Loucy (cell line): ENCODE results near the gene CHCHD6.

Experiments
- H2AFZ ChIP-seq: fragments of 200-600 bp; sonication (generic); 2 replicates; pipeline ENCODE4 v1.6.0; 2016; ENCODE audit warnings: antibody characterized with exemption, mild to moderate bottlenecking, low read length, moderate library complexity
- H3F3A ChIP-seq: fragments of 200-600 bp; 2 replicates; pipeline ENCODE4 v1.6.0; 2016; ENCODE audit warnings: antibody characterized with exemption, low read depth, mild to moderate bottlenecking
- H3K27me3 ChIP-seq: fragments of 200-600 bp; sonication (generic); 2 replicates; pipeline ENCODE4 v1.6.1; 2014; ENCODE audit warnings: low read length, mild to moderate bottlenecking; ENCODE audit not compliant: insufficient read depth, poor library complexity, severe bottlenecking
- H3K36me3 ChIP-seq: fragments of 200-600 bp; sonication (generic); 2 replicates; pipeline ENCODE4 v1.6.1; 2016; ENCODE audit warnings: low read length; ENCODE audit not compliant: insufficient read depth
- H3K4me1 ChIP-seq: fragments of 200-600 bp; sonication (generic); 2 replicates; pipeline ENCODE4 v1.5.1; 2014; ENCODE audit warnings: low read length, mild to moderate bottlenecking; ENCODE audit not compliant: insufficient read depth, poor library complexity, severe bottlenecking
- H3K4me2 ChIP-seq: fragments of 200-600 bp; sonication (generic); 2 replicates; pipeline ENCODE4 v1.6.0; 2014; ENCODE audit warnings: antibody characterized with exemption, low read length, low read depth, mild to moderate bottlenecking; ENCODE audit not compliant: poor library complexity, severe bottlenecking
- H3K4me3 ChIP-seq: fragments of 200-600 bp; sonication (generic); 2 replicates; pipeline ENCODE4 v1.5.1; 2014; ENCODE audit warnings: low read length, mild to moderate bottlenecking, mixed read lengths; ENCODE audit not compliant: poor library complexity, severe bottlenecking
- H3K79me2 ChIP-seq: fragments of 200-600 bp; sonication (generic); 2 replicates; pipeline ENCODE4 v1.6.1; 2014; ENCODE audit warnings: low read length; ENCODE audit not compliant: insufficient read depth
- H3K9ac ChIP-seq: fragments of 200-600 bp; sonication (generic); 2 replicates; pipeline ENCODE4 v1.6.0; 2014; ENCODE audit warnings: mild to moderate bottlenecking, low read depth, low read length, moderate library complexity; ENCODE audit not compliant: poor library complexity, severe bottlenecking
- H3K9me2 ChIP-seq: fragments of 200-600 bp; sonication (generic); replicated peaks from 2 replicates; pipeline ENCODE4 v1.6.1; 2016; ENCODE audit warnings: low read depth, low read length, mixed read lengths
- H3K9me3 ChIP-seq: fragments of 200-600 bp; sonication (generic); 2 replicates; pipeline ENCODE4 v1.6.1; 2014; ENCODE audit warnings: mild to moderate bottlenecking, antibody characterized with exemption, low read length, low read depth; ENCODE audit not compliant: insufficient read depth
- H4K20me1 ChIP-seq: fragments of 200-600 bp; sonication (generic); 2 replicates; pipeline ENCODE4 v1.6.0; 2014; ENCODE audit warnings: antibody characterized with exemption, low read length, mild to moderate bottlenecking; ENCODE audit not compliant: insufficient read depth, poor library complexity, severe bottlenecking
- CTCF ChIP-seq: fragments of 200-600 bp; sonication (generic); conservative IDR thresholded peaks from 2 replicates; pipeline ENCODE4 v1.5.1; 2014; ENCODE audit warnings: mild to moderate bottlenecking, antibody characterized with exemption, low read length
- EZH2phosphoT487 ChIP-seq: fragments of 200-600 bp; IDR thresholded peaks from 2 replicates; pipeline ENCODE4 v1.6.1; 2018; ENCODE audit warnings: antibody characterized with exemption, mild to moderate bottlenecking, moderate library complexity, borderline replicate concordance

CHCHD6 gene

DNA sequence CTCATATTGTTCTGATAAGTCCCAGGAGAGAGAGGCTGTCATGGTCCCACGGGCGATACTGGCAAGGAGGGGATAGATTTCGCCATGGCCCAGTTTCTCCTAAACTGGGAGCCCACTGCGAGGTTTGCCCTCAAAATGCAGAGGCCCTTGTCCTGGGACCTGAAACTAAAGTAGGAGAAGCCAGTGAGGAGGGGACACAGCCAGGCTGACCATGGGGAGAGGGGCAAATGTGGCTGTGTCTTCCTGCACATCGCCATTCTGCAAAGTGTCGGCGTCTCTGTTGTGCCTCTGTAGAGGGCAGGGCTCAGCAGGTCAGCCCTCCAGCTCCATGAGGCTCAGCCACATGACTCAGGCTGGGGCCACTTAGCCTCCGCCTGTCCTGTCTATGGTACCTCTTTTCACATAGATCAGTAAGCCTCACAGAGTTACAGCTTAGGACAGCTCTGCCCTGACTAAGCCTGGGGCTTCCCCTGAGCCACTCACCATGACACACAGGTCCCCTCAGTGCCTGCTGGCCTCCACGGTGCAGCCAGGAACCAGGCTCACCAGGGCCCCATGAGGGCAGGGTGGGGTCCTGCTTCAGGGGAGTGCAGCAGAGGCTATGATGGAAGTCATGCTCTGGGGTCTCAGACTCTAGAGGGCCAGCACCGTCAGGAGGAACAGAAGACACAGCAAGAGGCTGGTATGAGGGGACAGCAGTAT is 250.3 kb downstream of the CHCHD6 start:
- Histone ChIP-seq H3F3A (no peaks in the 10 kb centered on the region), H3K4me1 (no peaks in the 10 kb centered on the region), H2AFZ (no peak overlapping the region), H3K79me2 (no peaks in the 10 kb centered on the region), H3K36me3 (no peaks in the 10 kb centered on the region; the same call in 1 of the 2 replicates), H3K9me3 (no peaks in the 10 kb centered on the region), H3K9ac (no peak overlapping the region), H3K27me3 (no peaks in the 10 kb centered on the region), H3K4me3 (no peak overlapping the region), H3K4me2 (no peak overlapping the region), H3K9me2 (no peaks in the 10 kb centered on the region), H4K20me1 (no peaks in the 10 kb centered on the region)
- TF ChIP-seq EZH2phosphoT487: no peak
- TF ChIP-seq CTCF: no peak

- no peaks in the 10 kb centered on the region for H3K36me3 ChIP-seq
- TF ChIP-seq CTCF (no peak), EZH2phosphoT487 (no peak)
- no peak overlapping the region for H3K4me2 ChIP-seq
- no peaks in the 10 kb centered on the region for H4K20me1 ChIP-seq
- no peak overlapping the region for H2AFZ ChIP-seq
- H3K27me3 ChIP-seq: no peaks in the 10 kb centered on the region
- H3K4me3 ChIP-seq: no peak overlapping the region
- H3K9ac ChIP-seq: no peak overlapping the region
- H3K4me1 ChIP-seq: no peaks in the 10 kb centered on the region
- no peaks in the 10 kb centered on the region for H3K9me3 ChIP-seq
- no peaks in the 10 kb centered on the region for H3K79me2 ChIP-seq
- no peaks in the 10 kb centered on the region for H3F3A ChIP-seq
- H3K9me2 ChIP-seq: no peaks in the 10 kb centered on the region
Observed at GRCh38 chr3:126955004-126955790, 251.2 kb downstream of the CHCHD6 start.

DNA sequence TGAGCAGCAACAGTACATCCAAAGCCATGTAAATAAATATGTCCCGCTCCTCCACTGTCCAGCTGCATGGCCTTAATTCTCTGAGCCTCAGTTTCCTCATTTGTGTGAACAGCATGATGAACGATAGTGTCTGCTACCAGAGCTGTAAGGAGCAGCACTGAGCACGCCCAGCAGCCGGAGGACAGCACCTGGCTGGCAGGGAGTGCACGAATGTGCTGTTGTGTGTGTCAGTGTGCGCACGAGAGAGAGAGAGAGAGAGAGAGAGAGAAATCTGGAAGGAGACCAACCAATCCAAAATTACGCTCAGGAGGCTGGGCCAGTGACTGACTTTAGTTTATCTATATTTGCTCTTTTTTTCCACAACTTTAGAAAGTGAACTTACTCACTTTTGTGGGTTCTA is 252.3 kb downstream of the CHCHD6 start:
- Histone ChIP-seq H3K36me3 (no peaks in the 10 kb centered on the region), H3K79me2 (no peaks in the 10 kb centered on the region), H2AFZ (no peak overlapping the region), H3F3A (no peaks in the 10 kb centered on the region), H3K27me3 (no peaks in the 10 kb centered on the region), H3K9me3 (no peaks in the 10 kb centered on the region), H3K9me2 (no peaks in the 10 kb centered on the region), H3K4me2 (no peak overlapping the region), H3K4me1 (no peaks in the 10 kb centered on the region), H3K9ac (no peak overlapping the region), H3K4me3 (no peak overlapping the region), H4K20me1 (no peaks in the 10 kb centered on the region)
- no peak for TF ChIP-seq CTCF
- no peak for TF ChIP-seq EZH2phosphoT487
